ENCODE data around the gene PWWP2B.
A peak's percentile ranks its signal among the peaks of the same experiment; 100 is the strongest.
"Not testable (repeated sequence)": the region's sequence is repeated elsewhere in the genome, so short reads cannot be mapped to it uniquely, and the experiment has no call there.

The PWWP2B gene

DNA sequence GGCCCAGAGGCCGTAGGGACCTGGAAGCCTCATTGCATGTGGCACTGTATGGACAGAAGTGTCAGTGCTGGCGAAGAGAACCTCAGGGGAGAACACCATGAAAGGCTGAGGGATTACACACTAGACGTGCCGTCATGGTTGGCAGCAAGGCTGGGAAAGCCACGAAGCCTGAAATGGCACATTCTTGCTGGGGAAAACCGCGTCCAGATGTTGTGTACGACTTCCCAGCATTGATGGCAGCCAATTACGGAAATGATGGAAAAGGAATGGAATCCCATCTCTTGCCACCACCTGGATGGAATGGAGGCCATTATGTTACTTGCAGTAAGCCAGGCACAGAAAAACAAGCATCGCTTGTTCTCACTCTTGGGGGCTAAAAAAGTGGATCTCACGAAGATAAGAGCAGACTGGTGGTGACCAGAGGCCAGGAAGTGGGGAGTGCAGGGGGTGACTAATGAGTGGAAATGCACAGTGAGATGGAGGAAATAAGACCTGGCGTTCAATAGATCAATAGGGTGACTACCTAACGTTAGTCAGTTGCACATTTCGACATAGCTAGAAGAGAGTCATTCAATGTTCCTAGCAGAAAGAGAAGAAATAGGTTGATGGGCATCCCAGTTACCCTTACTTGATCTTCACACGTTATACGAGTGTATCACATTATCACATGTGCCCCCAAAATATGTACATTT, 14.6 kb upstream of the PWWP2B start:
- no peak for DNase-seq

DNA sequence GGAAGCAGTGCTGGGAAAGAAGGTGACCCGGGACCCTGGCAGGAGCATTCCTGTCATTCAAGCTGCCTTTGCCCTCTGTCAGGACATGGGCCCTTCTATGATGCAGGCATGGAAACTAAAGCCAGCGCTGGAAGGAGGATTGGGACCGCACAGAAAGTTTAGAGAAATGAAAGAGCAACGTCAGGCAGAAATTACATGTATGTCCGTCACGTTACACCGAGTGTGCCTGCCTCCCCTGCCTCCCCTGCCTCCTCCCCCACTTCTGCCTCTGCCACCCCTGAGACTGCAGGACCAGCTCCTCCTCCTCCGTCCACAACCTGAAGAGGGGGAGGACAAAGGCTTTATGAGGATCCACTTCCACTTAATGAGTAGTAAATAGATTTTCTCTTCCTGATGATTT, 13.9 kb upstream of the PWWP2B start:
- no peak for DNase-seq

DNA sequence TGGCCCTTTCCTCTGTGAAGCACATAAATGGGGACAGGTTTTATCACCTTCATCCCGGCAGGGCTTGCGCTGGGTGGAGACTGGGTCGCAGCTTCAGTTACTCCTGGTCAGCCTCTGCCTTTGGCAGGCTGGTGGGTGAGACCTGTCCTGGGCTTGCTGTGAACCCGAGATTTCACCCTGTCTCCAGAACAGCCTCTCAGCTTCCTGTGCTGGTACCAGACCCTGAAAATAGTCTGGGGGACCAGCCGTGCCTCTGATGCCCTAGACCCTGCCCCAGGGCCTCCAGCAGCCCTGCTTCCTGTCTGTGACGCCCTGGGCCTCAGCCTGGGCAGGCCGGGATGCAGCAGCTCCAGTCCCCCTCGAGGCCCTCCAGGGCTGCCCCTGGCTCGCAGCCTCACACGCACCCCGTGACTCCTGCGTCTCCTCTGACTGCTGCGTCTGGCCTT, 13.2 kb upstream of the PWWP2B start:
- DNase-seq: no peak

DNA sequence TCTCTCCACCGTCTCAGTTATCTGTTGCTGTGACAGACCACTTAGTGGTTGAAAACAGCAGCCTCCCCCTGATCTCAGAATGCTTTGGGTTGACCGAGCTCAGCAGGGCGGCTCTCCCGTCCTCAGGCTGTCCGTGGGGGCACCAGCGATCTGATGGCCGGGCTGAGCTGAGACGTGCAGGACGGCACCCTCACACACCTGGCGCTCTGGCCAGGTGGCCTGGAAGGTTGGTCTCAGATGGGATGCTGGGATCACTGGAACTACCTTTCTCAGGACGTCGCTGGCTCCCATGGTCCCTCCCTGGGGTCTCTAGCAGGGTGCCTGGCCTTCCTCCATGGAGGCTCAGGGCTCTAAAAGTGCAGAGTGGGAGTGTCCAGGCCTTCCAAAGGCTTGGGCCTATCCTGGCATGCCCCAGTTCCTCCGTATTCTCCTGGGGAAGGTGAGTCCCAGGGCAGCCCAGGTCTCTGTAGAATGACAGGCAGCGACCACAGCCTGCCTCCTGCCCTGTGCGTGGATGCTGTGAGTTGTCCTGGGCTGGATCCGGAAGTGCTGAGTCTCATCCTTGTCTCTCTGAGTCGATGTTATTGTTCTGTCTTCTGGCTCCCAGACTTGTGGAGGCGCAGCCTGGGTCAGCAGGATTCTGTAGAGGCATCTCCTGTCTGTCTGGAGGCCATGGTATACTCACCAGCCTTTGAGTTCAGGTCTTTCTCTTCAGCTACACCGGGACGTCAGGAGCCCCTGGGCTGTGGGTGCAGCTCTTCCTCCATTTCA, 12.2 kb upstream of the PWWP2B start:
- no peak for DNase-seq

DNA sequence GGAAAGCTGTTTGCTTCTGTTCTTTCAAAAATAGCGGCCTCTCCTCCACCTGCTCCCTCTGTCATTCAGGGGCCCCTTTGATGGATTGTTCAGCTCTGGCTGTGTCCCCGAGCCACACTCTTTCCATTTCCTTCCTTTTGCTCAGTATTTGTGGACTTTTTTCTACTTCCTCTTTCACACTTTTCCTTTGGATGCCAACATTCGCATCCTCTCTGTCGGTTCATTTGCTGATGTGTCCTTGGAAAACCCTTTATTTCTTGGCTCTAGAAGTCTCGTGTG, 11.7 kb upstream of the PWWP2B start:
- no peak for DNase-seq

DNA sequence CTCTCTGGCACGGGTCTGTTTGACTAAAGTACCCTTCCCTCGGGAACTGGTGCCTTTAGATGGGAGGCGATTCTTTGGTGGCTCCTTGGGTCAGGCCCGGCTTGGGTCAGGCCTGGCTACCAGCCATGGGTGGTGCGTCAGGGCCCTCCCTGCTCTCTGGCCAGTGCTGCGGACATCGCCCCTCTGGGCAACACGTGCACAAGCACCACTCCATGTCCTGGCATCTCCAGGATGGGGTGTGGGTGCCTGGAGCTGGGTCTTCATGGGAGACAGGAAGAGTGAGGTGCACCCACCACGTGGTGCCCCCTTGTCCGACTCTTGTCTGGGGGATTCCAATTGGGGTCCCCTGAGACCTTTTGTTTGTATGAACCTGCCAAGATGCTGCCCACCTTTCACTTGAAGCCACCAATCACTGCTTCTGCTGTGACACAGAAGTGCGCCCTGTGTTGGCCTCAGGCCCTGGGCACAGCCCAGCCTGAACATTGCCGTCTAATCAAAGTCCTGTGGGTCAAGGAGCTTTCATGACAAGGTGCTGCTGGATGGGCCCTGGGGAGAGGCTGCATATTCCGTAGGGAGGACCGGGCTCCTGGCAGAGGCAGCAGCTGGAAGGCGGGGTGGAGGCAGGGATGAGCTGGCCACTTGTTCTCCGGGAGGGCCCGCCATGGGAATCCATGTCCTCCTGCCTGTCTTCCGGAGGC, 11.1 kb upstream of the PWWP2B start:
- no peak for DNase-seq

DNA sequence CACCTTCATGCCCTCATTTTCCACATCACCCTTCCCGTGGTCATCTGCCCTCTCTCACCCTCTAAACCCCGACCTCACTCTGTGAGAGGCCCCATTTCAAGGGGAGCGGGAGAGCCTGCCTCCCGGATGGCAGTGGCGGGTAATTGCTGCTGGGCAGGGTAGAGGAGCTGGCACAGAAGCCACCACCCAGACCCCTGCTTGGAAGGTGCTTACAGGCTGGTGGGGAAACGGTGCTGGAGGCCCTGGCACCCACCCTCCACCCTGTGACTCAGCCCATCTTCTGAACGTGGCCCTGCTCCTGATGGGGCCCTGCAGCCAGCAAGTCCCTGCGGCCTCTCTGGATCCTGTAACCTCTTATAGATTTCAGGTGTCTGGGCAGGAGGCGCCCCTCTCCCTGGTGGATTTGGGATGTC, 10.6 kb upstream of the PWWP2B start:
- no peak for DNase-seq

DNA sequence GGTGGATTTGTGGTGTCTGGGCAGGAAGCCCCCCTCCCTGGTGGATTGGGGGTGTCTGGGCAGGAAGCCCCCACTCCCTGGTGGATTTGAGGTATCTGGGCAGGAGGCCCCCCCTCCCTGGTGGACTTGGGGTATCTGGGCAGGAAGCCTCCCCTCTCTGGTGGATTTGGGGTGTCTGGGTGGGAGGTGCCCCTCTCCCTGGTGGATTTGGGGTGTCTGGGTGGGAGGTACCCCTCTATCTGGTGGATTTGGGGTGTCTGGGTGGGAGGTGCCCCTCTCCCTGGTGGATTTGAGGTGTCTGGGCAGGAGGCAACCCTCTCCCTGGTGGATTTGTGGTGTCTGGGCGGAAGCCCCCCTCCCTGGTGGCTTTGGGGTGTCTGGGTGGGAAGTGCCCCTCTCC, 10.1 kb upstream of the PWWP2B start:
- DNase-seq: not testable (repeated sequence)

DNA sequence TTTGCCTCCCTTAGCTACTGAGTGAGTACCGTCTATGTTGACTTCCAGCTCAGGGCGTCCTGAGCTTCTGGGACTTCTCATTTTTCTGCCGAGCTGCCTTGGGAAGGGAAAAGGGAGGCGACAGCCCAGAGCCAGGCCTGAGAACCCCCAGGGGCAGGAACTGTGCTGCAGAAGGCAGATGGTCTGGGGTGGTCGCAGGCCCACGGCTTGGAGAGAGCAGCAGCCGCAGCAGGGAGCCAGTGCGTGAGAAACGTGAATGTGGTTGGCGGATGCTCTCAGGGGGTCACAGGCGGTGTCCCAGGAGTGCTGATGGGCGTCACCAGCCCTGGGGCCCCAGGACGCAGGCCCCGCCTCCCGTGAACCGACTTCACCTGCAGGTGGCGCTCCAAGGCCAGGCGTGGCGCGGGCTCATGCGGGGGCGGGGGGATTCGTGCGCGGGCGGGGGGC, 9.2 kb upstream of the PWWP2B start:
- DNase-seq: no peak

DNA sequence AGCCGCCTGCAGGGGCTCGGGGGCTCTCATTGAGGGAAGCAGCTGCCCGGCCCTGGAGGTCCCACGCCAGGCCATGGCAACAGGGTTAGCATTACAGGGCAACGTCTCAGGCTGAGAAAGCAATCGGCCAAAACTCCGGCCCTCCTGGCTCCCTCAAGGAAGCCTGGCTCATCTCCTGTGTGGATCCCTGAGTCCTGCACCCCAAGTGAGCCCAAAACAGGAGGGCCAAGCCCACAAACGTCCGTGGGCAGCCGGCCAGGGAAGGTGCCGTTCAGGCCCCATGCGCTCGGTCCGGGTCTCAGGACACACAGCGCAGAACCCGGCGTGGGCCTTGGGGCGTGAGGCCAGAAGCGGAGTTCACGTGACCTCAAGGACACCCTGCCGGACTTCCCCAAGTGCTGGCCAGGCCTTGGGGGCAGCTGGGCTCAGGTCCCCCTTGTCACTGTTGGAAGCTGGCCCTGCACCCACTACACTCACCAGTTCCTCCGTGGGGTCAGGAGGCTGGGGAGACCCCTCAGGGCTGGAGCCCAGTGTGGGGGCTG, 8.0 kb upstream of the PWWP2B start:
- no peak for DNase-seq

DNA sequence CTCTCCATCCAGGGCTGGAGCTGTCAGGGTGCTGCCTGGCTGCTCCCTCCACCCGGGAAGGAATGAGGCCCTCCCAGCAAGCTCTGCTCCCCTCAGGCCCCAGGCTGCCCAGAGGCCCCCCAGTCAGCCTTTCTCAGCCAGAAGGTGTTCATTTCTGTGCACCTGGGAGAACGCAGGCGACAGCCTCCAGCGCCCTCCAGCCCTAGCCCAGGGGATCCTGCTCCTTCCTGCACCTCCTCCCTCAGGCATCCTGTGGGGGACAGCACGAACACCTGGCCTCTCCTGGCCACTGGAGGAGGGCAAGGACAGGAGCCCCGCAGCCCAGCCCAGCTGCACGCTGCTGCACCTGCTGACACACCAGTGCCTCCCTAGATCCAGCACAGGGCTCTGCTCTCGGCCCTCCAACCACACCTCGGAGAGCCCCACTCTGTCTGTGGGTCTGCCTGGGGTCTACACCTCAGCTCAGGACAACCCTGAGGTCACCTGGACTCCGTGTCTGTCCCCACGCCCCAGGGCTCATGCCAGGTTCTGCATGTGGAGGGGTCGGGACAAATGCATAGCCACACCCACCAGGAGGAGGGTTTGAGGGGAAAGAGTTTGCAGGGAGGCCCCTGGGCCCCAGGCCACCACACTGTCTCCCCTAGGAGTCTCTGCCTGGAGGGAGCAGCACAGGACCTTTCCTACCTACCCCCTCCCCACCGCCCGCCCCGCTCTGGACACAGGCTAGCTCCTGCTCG, 7.4 kb upstream of the PWWP2B start:
- DNase-seq: no peak

DNA sequence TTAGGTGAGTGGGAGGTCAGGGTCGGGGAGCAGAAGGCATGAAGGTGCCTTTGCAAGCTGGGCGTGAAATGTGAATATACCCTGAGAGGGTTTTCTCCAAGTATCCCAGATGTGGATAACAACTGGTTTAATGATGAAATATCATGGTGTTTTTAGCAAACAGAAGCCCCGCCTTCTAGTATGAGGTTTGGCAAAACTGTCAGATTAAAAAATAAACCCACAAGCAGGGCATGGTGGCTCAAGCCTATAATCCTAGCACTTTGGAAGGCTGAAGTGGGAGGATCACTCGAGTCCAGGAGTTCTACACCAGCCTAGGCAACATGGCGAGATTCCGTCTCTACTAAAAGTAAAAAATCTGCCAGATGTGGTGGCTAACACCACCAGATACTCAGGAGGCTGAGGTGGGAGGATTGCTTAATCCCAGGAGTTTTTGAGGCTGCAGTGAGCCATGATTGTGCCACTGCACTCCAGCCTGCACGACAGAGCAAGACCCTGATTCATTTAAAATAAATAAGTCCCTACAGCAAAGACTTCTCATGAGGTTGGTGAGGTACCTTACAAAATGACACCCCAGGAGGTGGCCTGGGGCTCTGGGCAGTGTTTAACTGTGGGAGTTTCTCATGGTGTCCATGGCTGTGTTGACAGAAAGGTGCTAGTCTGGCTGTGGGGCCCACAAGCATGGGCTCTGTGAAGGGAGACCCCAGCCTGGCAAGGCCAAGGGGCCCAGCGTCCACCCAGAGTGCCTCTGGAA, 6.7 kb upstream of the PWWP2B start:
- DNase-seq: no peak

DNA sequence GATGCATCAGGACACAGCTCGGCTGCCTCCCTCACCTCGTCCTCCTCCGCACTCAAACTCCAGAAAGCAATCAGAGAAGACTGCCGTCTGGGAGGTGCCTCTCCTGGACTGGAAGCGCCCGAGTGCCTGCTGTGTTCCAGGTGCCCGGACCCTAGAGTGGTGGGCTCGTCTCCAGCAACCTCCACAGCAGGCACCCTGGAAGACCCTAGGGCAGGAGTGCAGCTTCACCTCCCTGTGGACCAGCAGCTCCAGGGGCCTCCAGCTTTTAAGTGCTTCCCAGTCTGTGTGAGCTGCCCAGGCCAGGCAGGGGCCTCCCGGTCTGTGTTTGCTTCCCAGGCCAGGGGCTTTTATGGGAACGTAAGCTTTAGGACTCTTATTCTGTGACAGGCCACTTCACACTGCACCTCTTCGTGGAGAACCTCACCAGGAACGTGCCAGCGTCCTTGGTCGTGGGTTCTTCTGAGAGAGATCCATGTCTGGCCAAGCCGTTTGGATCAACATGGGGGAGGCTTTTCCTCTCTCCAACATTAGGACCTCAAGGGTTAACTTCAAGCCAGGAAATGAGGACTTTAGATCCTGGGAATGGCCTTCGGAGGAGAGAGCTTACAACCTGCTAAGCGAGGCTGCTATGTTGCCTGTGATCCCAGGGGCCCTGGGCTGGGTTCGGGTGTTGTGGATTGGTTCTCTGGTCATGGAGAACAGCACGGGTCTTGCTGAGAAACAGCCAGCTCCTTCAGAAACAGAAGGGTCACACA, 5.9 kb upstream of the PWWP2B start:
- DNase-seq: no peak

DNA sequence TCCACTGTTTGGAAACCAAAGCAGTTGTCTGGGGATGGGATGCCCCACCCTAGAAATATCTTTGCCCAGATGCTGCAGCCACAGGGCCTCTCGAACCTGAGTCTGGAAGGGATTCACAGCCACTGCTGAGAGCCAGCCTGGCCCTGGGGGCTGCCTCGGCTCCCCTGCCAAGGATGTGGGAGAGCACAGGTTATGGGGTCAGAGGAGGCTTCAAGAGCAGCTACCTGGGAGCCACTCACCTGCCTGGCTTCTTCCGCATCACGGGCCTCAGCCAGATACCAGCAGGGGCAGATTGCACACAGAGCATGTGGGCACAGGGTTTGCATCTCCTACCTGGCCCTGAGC, 5.4 kb upstream of the PWWP2B start:
- DNase-seq: no peak

DNA sequence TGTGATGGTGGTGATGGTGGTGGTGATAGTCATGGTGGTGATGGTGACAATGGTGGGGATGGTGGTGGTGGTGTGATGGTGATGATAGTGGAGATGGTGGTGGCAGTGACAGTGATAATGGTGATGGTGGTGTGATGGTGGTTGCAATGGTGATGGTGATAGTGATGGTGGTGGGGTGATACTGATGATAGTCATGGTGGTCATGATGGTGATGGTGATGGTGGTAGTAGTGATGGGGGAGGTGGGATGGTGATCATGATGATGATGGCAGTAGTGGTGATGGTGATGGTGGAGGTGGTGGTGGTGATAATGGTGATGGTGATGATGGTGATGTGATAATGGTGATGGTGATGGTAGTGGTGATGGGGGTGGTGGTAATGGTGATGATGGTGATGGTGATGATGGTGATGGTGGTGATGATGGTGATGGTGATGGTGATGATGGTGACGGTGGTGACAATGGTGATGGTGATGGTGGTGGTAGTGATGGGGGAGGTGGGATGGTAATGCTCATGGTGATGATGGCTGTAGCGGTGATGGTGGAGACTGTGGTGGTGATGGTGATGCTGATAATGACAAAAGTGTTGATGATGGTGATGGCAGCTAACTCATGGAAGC, 4.7 kb upstream of the PWWP2B start:
- no peak for DNase-seq

DNA sequence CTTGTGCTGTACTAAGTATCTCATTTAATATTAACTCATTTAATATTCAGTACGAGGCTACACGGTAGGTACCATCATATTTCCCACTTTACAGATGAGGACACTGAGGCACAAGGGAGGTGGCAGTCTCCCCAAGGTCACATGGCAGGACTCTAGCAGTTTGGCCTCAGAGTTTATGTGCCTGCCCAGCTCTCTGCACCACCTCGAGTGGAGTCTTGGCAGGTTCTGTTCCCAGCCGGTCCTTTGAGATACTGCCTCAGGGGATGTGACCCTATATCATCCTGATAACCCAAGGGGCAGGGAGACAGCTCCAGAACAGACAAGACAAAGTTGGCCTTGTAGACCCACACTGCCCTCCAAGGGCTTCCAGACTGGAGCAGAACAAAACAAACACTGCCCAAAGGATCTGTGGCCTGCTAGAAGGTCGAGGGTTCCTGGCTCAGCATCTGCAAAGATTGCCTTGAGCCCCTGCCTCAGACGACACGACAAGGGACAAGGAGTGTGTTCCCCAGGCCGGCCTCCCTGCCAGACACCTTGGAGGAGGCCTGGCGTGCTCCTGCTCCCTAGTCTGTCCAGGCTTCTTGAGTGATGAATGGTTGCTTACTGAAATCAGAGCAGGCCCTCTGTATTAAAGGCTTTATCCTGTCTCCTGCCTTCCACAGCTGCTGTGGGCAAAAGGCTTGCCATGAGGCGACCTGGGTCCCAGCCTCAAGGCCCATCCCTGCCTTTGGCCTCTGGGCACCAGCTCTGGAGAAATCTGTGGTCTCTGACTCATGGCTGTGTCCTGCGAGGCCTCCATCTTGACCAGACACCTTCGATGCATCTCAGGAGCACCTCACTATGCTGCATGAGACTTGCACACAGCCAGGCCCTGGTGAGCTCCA, 3.9 kb upstream of the PWWP2B start:
- peak; percentile 17 for DNase-seq

DNA sequence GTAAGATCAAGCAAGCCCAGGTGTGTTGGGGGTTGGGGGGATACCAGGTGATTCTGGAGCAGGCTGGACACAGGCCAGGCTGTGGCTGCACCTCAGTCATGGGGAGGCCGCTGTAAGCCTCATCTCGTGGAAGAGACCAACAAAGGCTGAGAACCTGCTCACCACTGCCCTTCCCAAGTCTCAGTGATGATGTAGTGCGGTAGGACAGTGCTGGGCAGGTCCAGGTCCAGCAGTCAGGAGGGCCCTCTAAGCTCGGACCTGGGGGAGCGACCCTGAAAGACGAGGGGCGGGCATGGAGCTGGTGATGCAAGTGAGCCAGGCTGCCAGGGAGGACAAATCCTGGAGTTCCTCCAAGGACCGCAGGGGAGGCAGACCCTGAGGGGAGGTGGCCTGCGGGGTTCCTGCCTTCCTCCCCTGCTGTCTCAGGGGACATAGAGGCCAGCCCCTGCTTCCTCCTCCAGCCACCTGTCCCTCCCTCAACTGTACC, 3.3 kb upstream of the PWWP2B start:
- no peak for DNase-seq

DNA sequence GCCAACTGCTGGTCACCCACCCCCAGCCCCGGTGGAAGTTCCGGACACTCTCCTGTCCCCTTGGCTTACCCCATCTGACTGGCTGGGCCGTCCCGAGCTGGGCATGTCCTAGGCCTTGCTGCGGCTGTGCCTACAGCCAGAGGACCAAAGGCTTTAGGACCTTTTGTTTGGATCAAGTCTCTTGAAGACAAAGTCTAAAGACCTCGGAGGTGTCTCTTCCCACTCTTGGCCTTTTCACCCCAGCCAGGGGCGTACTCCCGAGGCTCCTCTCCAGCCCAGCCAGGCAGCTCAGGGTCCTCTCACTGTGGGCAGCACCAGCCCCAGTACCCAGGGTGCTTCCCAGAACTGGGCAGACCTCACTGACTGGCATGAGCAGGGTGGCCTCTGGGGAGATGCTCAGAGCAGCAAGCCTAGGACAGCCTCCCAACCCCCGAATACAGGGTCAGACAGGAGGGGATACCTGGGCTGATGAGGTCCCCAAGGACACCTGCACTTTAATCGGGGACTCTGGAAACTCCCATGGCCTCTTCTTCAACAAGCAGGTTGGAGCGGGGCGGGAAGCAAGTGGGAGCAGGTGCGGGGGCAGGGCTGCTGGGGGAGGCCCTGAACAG, 2.7 kb upstream of the PWWP2B start:
- DNase-seq: no peak

DNA sequence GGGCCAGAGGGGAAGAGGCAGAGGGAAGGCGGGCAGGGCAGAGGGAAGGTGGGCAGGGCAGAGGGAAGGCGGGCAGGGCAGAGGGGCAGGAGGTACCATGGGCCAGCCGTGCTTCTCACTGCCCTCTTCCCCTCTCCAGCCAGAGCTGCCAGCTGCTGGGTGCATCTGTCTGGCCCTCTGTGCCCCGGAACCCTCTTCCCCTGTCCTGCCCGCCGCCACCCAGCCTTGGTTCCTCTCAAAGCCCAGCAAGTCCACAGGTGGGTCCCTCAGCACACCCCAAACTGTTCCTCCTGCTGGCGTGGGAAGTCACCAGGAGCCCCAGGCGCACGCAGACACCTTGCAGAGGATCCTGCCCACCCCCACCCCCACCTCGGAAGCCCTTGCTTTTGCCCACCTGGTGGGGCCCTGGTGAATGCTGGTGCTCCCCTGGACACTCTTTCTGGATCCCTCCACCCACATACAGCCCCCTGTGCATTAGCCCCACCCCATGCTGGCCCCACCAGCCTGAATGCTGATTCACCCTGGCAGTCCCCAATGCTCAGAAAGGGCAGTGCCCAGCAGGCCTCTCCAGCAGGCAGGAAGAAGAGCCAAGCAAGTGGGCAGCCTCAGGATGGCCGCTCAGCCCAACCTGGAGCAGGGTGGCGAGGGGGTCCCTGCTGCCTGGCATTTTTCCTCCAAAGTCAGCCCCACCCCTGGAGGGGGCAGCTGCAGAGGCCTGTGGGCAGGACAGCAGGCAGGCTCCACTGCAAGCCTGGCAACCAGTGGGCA, 1.9 kb upstream of the PWWP2B start:
- no peak for DNase-seq
